Thyroid gland (tissue), 4 donors: ENCODE measurements around the gene ZNF580. TPM values are rescaled to one million over a fixed set of nuclear protein-coding genes. Genes with fewer than 3 reads are reported as not detected.

Experiments
- DNase-seq, 2 donors: peaks; one replicate each; pipeline ENCODE4 v3.0.0-alpha.2; 2019
- H3K27ac ChIP-seq, 3 donors: fragments of 200-600 bp; sonication (generic); 1 replicate in 2 of 3; 2 replicates in 1 of 3; pipeline ENCODE4 v1.5.1; 2016 to 2019; ENCODE audit warnings: mild to moderate bottlenecking in 1 of 3, moderate library complexity in 1 of 3
- H3K27me3 ChIP-seq: fragments of 200-600 bp; sonication (generic); one replicate; pipeline ENCODE4 v1.5.1; 2019
- H3K36me3 ChIP-seq, 2 donors: fragments of 200-600 bp; sonication (generic); one replicate each; pipeline ENCODE4 v1.5.1; 2016 to 2019
- H3K4me1 ChIP-seq, 2 donors: fragments of 200-600 bp; sonication (generic); one replicate each; pipeline ENCODE4 v1.5.1; 2017 to 2019
- H3K4me3 ChIP-seq, 3 donors: fragments of 200-600 bp; sonication (generic); replicated peaks in 1 of 3; 1 replicate in 2 of 3; 2 replicates in 1 of 3; pipeline ENCODE4 v1.5.1; 2016; ENCODE audit warnings: mild to moderate bottlenecking in 1 of 3
- H3K9me3 ChIP-seq: fragments of 200-600 bp; sonication (generic); one replicate; pipeline ENCODE4 v1.5.1; 2017
- POLR2A ChIP-seq, 2 donors: fragments of 450-650 bp; IDR thresholded peaks; one replicate each; pipeline ENCODE4 v1.6.1; 2017; ENCODE audit warnings: antibody characterized with exemption in 2 of 2, mild to moderate bottlenecking in 2 of 2, moderate library complexity in 1 of 2
- WGBS, 2 donors: methylation state at CpG; one replicate each; pipeline ENCODE4 v1.1.5; 2017; 5-methylcytosine and 5-hydroxymethylcytosine counted together
- intact Hi-C: fragments of 100-400 bp; cut with DNase I; formaldehyde crosslinking; loops from one replicate; pipeline ENCODE4 v1.15.1; 2023
- total RNA-seq, 4 donors: library from RNA; depleted of rRNA; stranded (reverse); fragments of >200 nt; gene quantifications; one replicate each; pipeline ENCODE4 v1.2.3, GENCODE V29; 2016
- TF ChIP-seq, protein P1 (sequence below), 6 experiments: fragments of 200-600 bp in 3 of 6; fragments of 450-650 bp in 3 of 6; sonication (generic) in 3 of 6; IDR thresholded peaks; one replicate each; pipeline ENCODE4 v1.5.1; 2016 to 2019; ENCODE audit warnings: antibody characterized with exemption in 6 of 6, mild to moderate bottlenecking in 2 of 6, inconsistent platforms in 1 of 6, moderate library complexity in 1 of 6

Gene ZNF580
- total RNA-seq, 4 donors from 2014 or later, result 29.9 to 61.1 (median 44.8) TPM

DNA sequence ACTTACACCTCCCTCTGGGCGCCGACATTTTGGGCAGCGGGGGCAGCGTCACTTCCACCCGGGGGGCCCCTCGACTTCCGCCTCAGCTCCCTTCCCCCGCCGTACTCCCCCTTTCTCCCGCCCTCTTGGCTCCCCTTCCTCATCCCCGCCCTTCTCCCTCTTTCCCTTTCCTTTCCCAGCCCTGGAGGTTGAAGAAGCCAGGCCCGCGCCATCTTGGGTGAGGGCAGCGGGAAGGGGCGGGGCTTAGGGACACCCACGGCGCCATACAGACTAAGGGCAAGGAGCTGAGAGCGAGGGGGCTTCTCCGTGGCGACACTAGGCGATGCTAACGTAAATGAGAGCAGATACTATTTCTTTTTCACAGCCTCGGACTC, 41.3 kb upstream of the ZNF580 start, which contains the start of gene FIZ1:
Gene FIZ1, minus strand, starts transcription at position 50 of the 374 bp plus-strand sequence. CDS start 1,652 bp downstream, outside the sequence.
- WGBS, 2 donors, result 1% methylated on average over 23 of the region's 23 CpGs
- H3K27me3 ChIP-seq, result no peaks in the 10 kb centered on the region
- no peak for TF ChIP-seq POLR2A (IDR thresholded peaks at IDR 0.05)
- TF ChIP-seq, protein P1, sequence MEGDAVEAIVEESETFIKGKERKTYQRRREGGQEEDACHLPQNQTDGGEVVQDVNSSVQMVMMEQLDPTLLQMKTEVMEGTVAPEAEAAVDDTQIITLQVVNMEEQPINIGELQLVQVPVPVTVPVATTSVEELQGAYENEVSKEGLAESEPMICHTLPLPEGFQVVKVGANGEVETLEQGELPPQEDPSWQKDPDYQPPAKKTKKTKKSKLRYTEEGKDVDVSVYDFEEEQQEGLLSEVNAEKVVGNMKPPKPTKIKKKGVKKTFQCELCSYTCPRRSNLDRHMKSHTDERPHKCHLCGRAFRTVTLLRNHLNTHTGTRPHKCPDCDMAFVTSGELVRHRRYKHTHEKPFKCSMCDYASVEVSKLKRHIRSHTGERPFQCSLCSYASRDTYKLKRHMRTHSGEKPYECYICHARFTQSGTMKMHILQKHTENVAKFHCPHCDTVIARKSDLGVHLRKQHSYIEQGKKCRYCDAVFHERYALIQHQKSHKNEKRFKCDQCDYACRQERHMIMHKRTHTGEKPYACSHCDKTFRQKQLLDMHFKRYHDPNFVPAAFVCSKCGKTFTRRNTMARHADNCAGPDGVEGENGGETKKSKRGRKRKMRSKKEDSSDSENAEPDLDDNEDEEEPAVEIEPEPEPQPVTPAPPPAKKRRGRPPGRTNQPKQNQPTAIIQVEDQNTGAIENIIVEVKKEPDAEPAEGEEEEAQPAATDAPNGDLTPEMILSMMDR (IDR thresholded peaks at IDR 0.05), result no peak

DNA sequence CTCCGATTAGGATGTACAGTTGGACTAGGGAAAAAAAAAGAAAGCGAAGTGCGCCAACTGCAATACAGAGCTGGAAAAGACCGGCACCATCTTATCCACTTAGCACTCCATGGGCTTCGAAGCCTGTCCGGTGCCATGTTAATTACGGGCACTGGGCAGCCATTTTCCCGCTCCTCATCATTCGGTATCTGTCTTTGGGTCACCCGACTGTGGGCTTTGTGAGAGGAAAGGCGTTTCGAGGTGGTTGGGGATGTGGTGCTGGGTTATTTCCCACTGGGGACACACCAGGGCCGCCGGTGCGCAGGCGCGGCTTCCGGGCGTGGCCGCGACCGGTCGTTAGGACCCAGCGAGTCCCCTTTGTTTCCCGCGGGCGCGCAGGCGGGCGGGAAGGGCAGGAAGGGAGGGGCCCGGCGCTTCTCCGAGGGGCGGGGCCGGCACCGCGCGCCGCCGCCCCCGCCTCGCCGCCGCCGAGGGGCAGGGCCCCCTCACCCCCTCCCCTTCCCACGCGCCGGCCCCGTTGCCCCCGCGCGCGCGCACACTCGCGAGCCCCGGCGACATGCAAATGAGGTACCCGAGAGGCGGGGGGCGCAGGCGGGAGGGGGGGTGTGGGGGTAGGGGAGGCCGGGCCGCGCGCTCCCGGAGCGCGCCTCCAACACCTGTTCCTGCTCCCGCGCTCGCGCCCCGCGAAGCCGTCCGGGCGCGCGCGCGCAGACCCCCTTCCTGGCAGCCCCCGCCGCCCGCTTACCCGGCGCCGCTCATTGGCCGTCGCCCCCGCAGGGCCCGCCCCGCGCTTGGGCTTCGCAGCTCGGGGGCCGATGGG, 40.8 kb upstream of the ZNF580 start, which contains the start of gene ZNF524:
Gene ZNF524, plus strand, starts transcription at position 447 of the 820 bp plus-strand sequence. CDS start 1,825 bp downstream, outside the sequence.
- Histone ChIP-seq H3K27me3 (no peaks in the 10 kb centered on the region), H3K4me1 (peaks cover 13 to 18% of the 10 kb centered on the region in 2 donors), H3K9me3 (no peaks in the 10 kb centered on the region), H3K27ac (peak within 1 kb of the TSS; percentile 88 to 99 (median 94)), H3K4me3 (peak within 1 kb of the TSS; percentile 69 to 75 (median 72)), H3K36me3 (peaks cover 10 to 11% of the 10 kb centered on the region in 2 donors)
- peak in 1 of 2 donors; percentile 22 for TF ChIP-seq POLR2A (IDR thresholded peaks at IDR 0.05)
- TF ChIP-seq, protein P1 (IDR thresholded peaks at IDR 0.05), result peak in 1 of 6 experiments; percentile 22
- WGBS, 2 donors, result 0 to 1% methylated on average over 12 to 23 of the region's 97 CpGs
- DNase-seq, result peak; percentile 86 to 88
- intact Hi-C loops, result no loop called here

More for the DNA sequence above, 41.3 kb upstream of the ZNF580 start, which contains the start of gene FIZ1:
- Histone ChIP-seq H3K36me3 (peaks cover 11 to 13% of the 10 kb centered on the region in 2 donors), H3K9me3 (no peaks in the 10 kb centered on the region), H3K4me1 (peaks cover 8 to 14% of the 10 kb centered on the region in 2 donors), H3K27ac (peak within 1 kb of the TSS; percentile 88 to 99 (median 94)), H3K4me3 (peak within 1 kb of the TSS; percentile 69 to 75 (median 72))
- DNase-seq, result peak; percentile 99
- intact Hi-C loops, result no loop called here

DNA sequence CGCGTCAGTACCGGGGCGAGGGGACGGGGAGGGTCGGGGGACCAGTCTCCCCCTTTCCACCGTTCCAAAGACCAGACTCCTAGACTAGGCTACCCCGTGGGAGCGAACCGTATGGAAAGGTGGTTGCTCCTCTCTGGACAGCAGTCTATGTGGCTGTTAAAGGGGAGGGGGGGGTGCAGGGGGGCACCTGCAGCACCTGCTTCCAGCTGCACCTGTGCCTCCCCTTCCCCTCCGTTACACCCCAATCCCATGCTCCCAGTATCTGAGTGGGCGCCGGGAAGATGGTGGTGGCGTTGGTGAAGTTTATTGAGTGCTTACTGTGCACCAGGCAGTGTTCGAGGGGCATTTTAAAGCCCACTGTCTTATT, 40.2 kb upstream of the ZNF580 start:
- WGBS, 2 donors, result 4 to 14% methylated on average over 5 to 8 of the region's 15 CpGs
- Histone ChIP-seq H3K27ac (peak overlapping the region; percentile 88 to 99 (median 94)), H3K4me3 (peak overlapping the region in 2 of 3 donors; percentile 69 to 75), H3K9me3 (no peaks in the 10 kb centered on the region), H3K36me3 (peaks cover 7% of the 10 kb centered on the region in 2 donors), H3K4me1 (peaks cover 13 to 18% of the 10 kb centered on the region in 2 donors), H3K27me3 (no peaks in the 10 kb centered on the region)
- intact Hi-C loops, result no loop called here
- DNase-seq, result no peak
- TF ChIP-seq, protein P1 (IDR thresholded peaks at IDR 0.05), result no peak
- no peak for TF ChIP-seq POLR2A (IDR thresholded peaks at IDR 0.05)

DNA sequence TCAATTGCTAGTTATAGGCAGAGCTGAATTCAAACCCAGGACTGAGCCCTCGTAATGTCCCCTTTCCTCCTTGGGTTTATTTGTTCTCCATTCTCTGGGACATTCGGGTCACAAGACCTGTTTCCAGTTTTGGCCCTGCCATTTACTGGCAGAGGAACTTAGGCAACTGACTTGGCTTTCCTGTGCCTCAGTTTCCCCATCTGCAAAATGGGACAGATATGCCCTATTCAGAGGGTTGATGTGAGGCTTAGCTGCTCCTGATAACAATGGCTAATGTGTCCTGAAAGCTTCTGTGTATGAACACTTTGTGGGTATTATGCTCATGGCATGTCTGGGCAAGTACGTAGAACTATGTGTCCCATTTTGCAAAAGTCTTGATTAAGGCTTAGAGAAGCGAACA, 39.7 kb upstream of the ZNF580 start:
- Histone ChIP-seq H3K4me1 (peaks cover 13 to 18% of the 10 kb centered on the region in 2 donors), H3K9me3 (no peaks in the 10 kb centered on the region), H3K4me3 (peak overlapping the region in 1 of 3 donors; percentile 75), H3K27me3 (no peaks in the 10 kb centered on the region), H3K36me3 (peaks cover 2 to 6% of the 10 kb centered on the region in 2 donors), H3K27ac (peak overlapping the region; percentile 88 to 99 (median 94))
- intact Hi-C loops, result no loop called here
- DNase-seq, result no peak
- 78 to 88% methylated on average over 4 of the region's 4 CpGs for WGBS, 2 donors
- no peak for TF ChIP-seq POLR2A (IDR thresholded peaks at IDR 0.05)
- TF ChIP-seq, protein P1 (IDR thresholded peaks at IDR 0.05), result no peak
